Mesothelial cell of epicardium (in vitro differentiated cells): ENCODE data around the gene RHOBTB3. TPM values are rescaled to one million over a fixed set of nuclear protein-coding genes. Genes with fewer than 3 reads are reported as not detected.
A peak's percentile ranks its signal among the peaks of the same experiment; 100 is the strongest.

Experiments used
- DNase-seq, 2 experiments: peaks; one replicate each; pipeline ENCODE4 v3.0.0; 2021; ENCODE audit warnings: low spot score in 2 of 2; ENCODE audit not compliant: unreplicated experiment in 2 of 2
- H3K27ac Mint-ChIP-seq: 2 replicates; pipeline ENCODE4 v1.8.0; 2021; ENCODE audit warnings: mixed read lengths
- H3K27me3 Mint-ChIP-seq: 2 replicates; pipeline ENCODE4 v1.8.0; 2021; ENCODE audit warnings: low read depth, mixed read lengths
- H3K36me3 Mint-ChIP-seq: 2 replicates; pipeline ENCODE4 v1.8.0; 2021; ENCODE audit warnings: mixed read lengths
- H3K4me1 Mint-ChIP-seq: 2 replicates; pipeline ENCODE4 v1.8.0; 2021; ENCODE audit warnings: mixed read lengths
- H3K4me3 Mint-ChIP-seq: 2 replicates; pipeline ENCODE4 v1.8.0; 2021; ENCODE audit warnings: mild to moderate bottlenecking, moderate library complexity, mixed read lengths
- H3K9me3 Mint-ChIP-seq: 2 replicates; pipeline ENCODE4 v1.8.0; 2021; ENCODE audit warnings: mixed read lengths
- CTCF ChIP-seq: fragments of 200-600 bp; sonication (generic); IDR thresholded peaks from one replicate; pipeline ENCODE4 v1.5.0; 2021; ENCODE audit warnings: antibody characterized with exemption; ENCODE audit not compliant: unreplicated experiment
- total RNA-seq: library from RNA; stranded (reverse); gene quantifications from 3 replicates; pipeline ENCODE4 v1.2.1, GENCODE V29; 2021

Gene RHOBTB3
- total RNA-seq, 1 donor from 2014 or later = 153 TPM

- no peak for DNase-seq
- H3K27ac Mint-ChIP-seq = no peak overlapping the region
- H3K9me3 Mint-ChIP-seq = no peaks in the 10 kb centered on the region
- TF ChIP-seq CTCF = no peak
- H3K4me1 Mint-ChIP-seq = peaks cover 21% of the 10 kb centered on the region
- H3K4me3 Mint-ChIP-seq = no peak overlapping the region
- peaks cover 41% of the 10 kb centered on the region for H3K36me3 Mint-ChIP-seq
- no peaks in the 10 kb centered on the region for H3K27me3 Mint-ChIP-seq
Measured at GRCh38 chr5:95788493-95788892, 57.4 kb downstream of the RHOBTB3 start.

GRCh38 chr5:95791751-95792150 lies 60.6 kb downstream of the RHOBTB3 start:
- H3K36me3 Mint-ChIP-seq = peaks cover 29% of the 10 kb centered on the region

GRCh38 chr5:95794070-95794516 lies 63.0 kb downstream of the RHOBTB3 start:
- Mint-ChIP-seq H3K4me1 (peaks cover 24% of the 10 kb centered on the region), H3K27ac (peak overlapping the region; percentile 84), H3K4me3 (no peak overlapping the region), H3K9me3 (no peaks in the 10 kb centered on the region), H3K36me3 (peaks cover 33% of the 10 kb centered on the region), H3K27me3 (no peaks in the 10 kb centered on the region)
- TF ChIP-seq CTCF = no peak
- DNase-seq = no peak

More at GRCh38 chr5:95791751-95792150, 60.6 kb downstream of the RHOBTB3 start:
- peaks cover 30% of the 10 kb centered on the region for H3K4me1 Mint-ChIP-seq
- H3K4me3 Mint-ChIP-seq = no peak overlapping the region
- no peaks in the 10 kb centered on the region for H3K27me3 Mint-ChIP-seq
- no peak for TF ChIP-seq CTCF
- DNase-seq = no peak
- H3K9me3 Mint-ChIP-seq = no peaks in the 10 kb centered on the region
- H3K27ac Mint-ChIP-seq = peak overlapping the region; percentile 41

- no peak for TF ChIP-seq CTCF
- H3K27ac Mint-ChIP-seq = no peak overlapping the region
- peaks cover 23% of the 10 kb centered on the region for H3K36me3 Mint-ChIP-seq
- DNase-seq = no peak
- no peak overlapping the region for H3K4me3 Mint-ChIP-seq
- H3K9me3 Mint-ChIP-seq = no peaks in the 10 kb centered on the region
- H3K4me1 Mint-ChIP-seq = peaks cover 11% of the 10 kb centered on the region
- H3K27me3 Mint-ChIP-seq = no peaks in the 10 kb centered on the region
Measured at GRCh38 chr5:95797301-95797700, 66.2 kb downstream of the RHOBTB3 start.

GRCh38 chr5:95798048-95798447 lies 66.9 kb downstream of the RHOBTB3 start:
- H3K27me3 Mint-ChIP-seq = no peaks in the 10 kb centered on the region
- peaks cover 11% of the 10 kb centered on the region for H3K4me1 Mint-ChIP-seq
- H3K36me3 Mint-ChIP-seq = peaks cover 23% of the 10 kb centered on the region
- no peak overlapping the region for H3K4me3 Mint-ChIP-seq
- no peak overlapping the region for H3K27ac Mint-ChIP-seq
- DNase-seq = no peak
- no peaks in the 10 kb centered on the region for H3K9me3 Mint-ChIP-seq
- TF ChIP-seq CTCF = no peak

GRCh38 chr5:95798545-95798944 lies 67.4 kb downstream of the RHOBTB3 start:
- H3K9me3 Mint-ChIP-seq = no peaks in the 10 kb centered on the region
- H3K27ac Mint-ChIP-seq = no peak overlapping the region
- no peak for DNase-seq
- no peak overlapping the region for H3K4me3 Mint-ChIP-seq
- H3K4me1 Mint-ChIP-seq = peaks cover 8% of the 10 kb centered on the region
- TF ChIP-seq CTCF = no peak
- H3K36me3 Mint-ChIP-seq = peaks cover 22% of the 10 kb centered on the region
- H3K27me3 Mint-ChIP-seq = no peaks in the 10 kb centered on the region
